ENCODE measurements around the gene ERVFRD-1. TPM values are rescaled to one million over a fixed set of nuclear protein-coding genes. Genes with fewer than 3 reads are reported as not detected.
A peak's percentile ranks its signal among the peaks of the same experiment; 100 is the strongest.

Gene ERVFRD-1
- polyA plus RNA-seq, 2 donors: 0.02 to 0.06 TPM

- H3K27me3 ChIP-seq (ENCODE audit: control insufficient read depth in 1 of 2, insufficient read depth in 2 of 2, low read length in 2 of 2): no peaks in the 10 kb centered on the region
- no peaks in the 10 kb centered on the region for H3K36me3 ChIP-seq (ENCODE audit: control insufficient read depth in 2 of 2, insufficient read depth in 2 of 2, low read length in 1 of 2)
- no peaks in the 10 kb centered on the region for H3K9me3 ChIP-seq (ENCODE audit: control insufficient read depth in 2 of 2, insufficient read depth in 1 of 2, low read depth in 1 of 2, low read length in 1 of 2)
- 50 to 60% methylated on average over 10 of the region's 10 CpGs for WGBS, 2 donors
- no peaks in the 10 kb centered on the region for H3K4me1 ChIP-seq (ENCODE audit: control insufficient read depth in 2 of 2, insufficient read depth in 2 of 2, low read length in 1 of 2)
- peak overlapping the region in 1 of 2 donors; percentile 20 for H3K27ac ChIP-seq (ENCODE audit: low read depth in 2 of 2, low read length in 1 of 2)
- no peak overlapping the region for H3K4me3 ChIP-seq (ENCODE audit: low read depth in 1 of 2, low read length in 2 of 2)
Measured at GRCh38 chr6:11143394-11144371, 32.2 kb upstream of the ERVFRD-1 start.

- WGBS, 2 donors: 96% methylated on average over 8 of the region's 8 CpGs
- H3K27me3 ChIP-seq (ENCODE audit: control insufficient read depth in 1 of 2, insufficient read depth in 2 of 2, low read length in 2 of 2): no peaks in the 10 kb centered on the region
- H3K4me3 ChIP-seq (ENCODE audit: low read depth in 1 of 2, low read length in 2 of 2): no peak overlapping the region
- no peaks in the 10 kb centered on the region for H3K4me1 ChIP-seq (ENCODE audit: control insufficient read depth in 2 of 2, insufficient read depth in 2 of 2, low read length in 1 of 2)
- no peaks in the 10 kb centered on the region for H3K36me3 ChIP-seq (ENCODE audit: control insufficient read depth in 2 of 2, insufficient read depth in 2 of 2, low read length in 1 of 2)
- no peak overlapping the region for H3K27ac ChIP-seq (ENCODE audit: low read depth in 2 of 2, low read length in 1 of 2)
- H3K9me3 ChIP-seq (ENCODE audit: control insufficient read depth in 2 of 2, insufficient read depth in 1 of 2, low read depth in 1 of 2, low read length in 1 of 2): no peaks in the 10 kb centered on the region
Measured at GRCh38 chr6:11142296-11143027, 30.9 kb upstream of the ERVFRD-1 start.

GRCh38 chr6:11141295-11141694, 29.8 kb upstream of the ERVFRD-1 start:
- no peak overlapping the region for H3K4me3 ChIP-seq (ENCODE audit: low read depth in 1 of 2, low read length in 2 of 2)
- WGBS, 2 donors: 89 to 92% methylated on average over 3 of the region's 3 CpGs
- H3K36me3 ChIP-seq (ENCODE audit: control insufficient read depth in 2 of 2, insufficient read depth in 2 of 2, low read length in 1 of 2): no peaks in the 10 kb centered on the region
- H3K27ac ChIP-seq (ENCODE audit: low read depth in 2 of 2, low read length in 1 of 2): no peak overlapping the region
- no peaks in the 10 kb centered on the region for H3K27me3 ChIP-seq (ENCODE audit: control insufficient read depth in 1 of 2, insufficient read depth in 2 of 2, low read length in 2 of 2)
- H3K4me1 ChIP-seq (ENCODE audit: control insufficient read depth in 2 of 2, insufficient read depth in 2 of 2, low read length in 1 of 2): no peaks in the 10 kb centered on the region
- no peaks in the 10 kb centered on the region for H3K9me3 ChIP-seq (ENCODE audit: control insufficient read depth in 2 of 2, insufficient read depth in 1 of 2, low read depth in 1 of 2, low read length in 1 of 2)

- H3K9me3 ChIP-seq (ENCODE audit: control insufficient read depth in 2 of 2, insufficient read depth in 1 of 2, low read depth in 1 of 2, low read length in 1 of 2): no peaks in the 10 kb centered on the region
- H3K27me3 ChIP-seq (ENCODE audit: control insufficient read depth in 1 of 2, insufficient read depth in 2 of 2, low read length in 2 of 2): no peaks in the 10 kb centered on the region
- WGBS, 2 donors: 58 to 79% methylated on average over 3 of the region's 3 CpGs
Measured at GRCh38 chr6:11140056-11140455, 28.5 kb upstream of the ERVFRD-1 start.

GRCh38 chr6:11139051-11139960, 27.8 kb upstream of the ERVFRD-1 start:
- Histone ChIP-seq H3K4me1 (ENCODE audit: control insufficient read depth in 2 of 2, insufficient read depth in 2 of 2, low read length in 1 of 2) (peaks cover 0 to 3% of the 10 kb centered on the region in 2 donors), H3K4me3 (ENCODE audit: low read depth in 1 of 2, low read length in 2 of 2) (no peak overlapping the region), H3K9me3 (ENCODE audit: control insufficient read depth in 2 of 2, insufficient read depth in 1 of 2, low read depth in 1 of 2, low read length in 1 of 2) (no peaks in the 10 kb centered on the region), H3K27ac (ENCODE audit: low read depth in 2 of 2, low read length in 1 of 2) (no peak overlapping the region), H3K27me3 (ENCODE audit: control insufficient read depth in 1 of 2, insufficient read depth in 2 of 2, low read length in 2 of 2) (no peaks in the 10 kb centered on the region), H3K36me3 (ENCODE audit: control insufficient read depth in 2 of 2, insufficient read depth in 2 of 2, low read length in 1 of 2) (peaks cover 0 to 6% of the 10 kb centered on the region in 2 donors)
- 65 to 80% methylated on average over 3 of the region's 3 CpGs for WGBS, 2 donors

More at GRCh38 chr6:11140056-11140455, 28.5 kb upstream of the ERVFRD-1 start:
- no peak overlapping the region for H3K27ac ChIP-seq (ENCODE audit: low read depth in 2 of 2, low read length in 1 of 2)
- no peak overlapping the region for H3K4me3 ChIP-seq (ENCODE audit: low read depth in 1 of 2, low read length in 2 of 2)
- H3K4me1 ChIP-seq (ENCODE audit: control insufficient read depth in 2 of 2, insufficient read depth in 2 of 2, low read length in 1 of 2): peaks cover 0 to 3% of the 10 kb centered on the region in 2 donors
- H3K36me3 ChIP-seq (ENCODE audit: control insufficient read depth in 2 of 2, insufficient read depth in 2 of 2, low read length in 1 of 2): peaks cover 0 to 4% of the 10 kb centered on the region in 2 donors

GRCh38 chr6:11136809-11137208, 25.3 kb upstream of the ERVFRD-1 start:
- peaks cover 0 to 3% of the 10 kb centered on the region in 2 donors for H3K4me1 ChIP-seq (ENCODE audit: control insufficient read depth in 2 of 2, insufficient read depth in 2 of 2, low read length in 1 of 2)
- H3K4me3 ChIP-seq (ENCODE audit: low read depth in 1 of 2, low read length in 2 of 2): no peak overlapping the region
- peaks cover 0 to 7% of the 10 kb centered on the region in 2 donors for H3K36me3 ChIP-seq (ENCODE audit: control insufficient read depth in 2 of 2, insufficient read depth in 2 of 2, low read length in 1 of 2)
- H3K27ac ChIP-seq (ENCODE audit: low read depth in 2 of 2, low read length in 1 of 2): no peak overlapping the region
- H3K9me3 ChIP-seq (ENCODE audit: control insufficient read depth in 2 of 2, insufficient read depth in 1 of 2, low read depth in 1 of 2, low read length in 1 of 2): no peaks in the 10 kb centered on the region
- H3K27me3 ChIP-seq (ENCODE audit: control insufficient read depth in 1 of 2, insufficient read depth in 2 of 2, low read length in 2 of 2): no peaks in the 10 kb centered on the region

GRCh38 chr6:11133281-11133680, 21.8 kb upstream of the ERVFRD-1 start:
- peaks cover 0 to 3% of the 10 kb centered on the region in 2 donors for H3K4me1 ChIP-seq (ENCODE audit: control insufficient read depth in 2 of 2, insufficient read depth in 2 of 2, low read length in 1 of 2)
- H3K36me3 ChIP-seq (ENCODE audit: control insufficient read depth in 2 of 2, insufficient read depth in 2 of 2, low read length in 1 of 2): peaks cover 0 to 8% of the 10 kb centered on the region in 2 donors
- no peak overlapping the region for H3K4me3 ChIP-seq (ENCODE audit: low read depth in 1 of 2, low read length in 2 of 2)
- H3K9me3 ChIP-seq (ENCODE audit: control insufficient read depth in 2 of 2, insufficient read depth in 1 of 2, low read depth in 1 of 2, low read length in 1 of 2): no peaks in the 10 kb centered on the region
- no peaks in the 10 kb centered on the region for H3K27me3 ChIP-seq (ENCODE audit: control insufficient read depth in 1 of 2, insufficient read depth in 2 of 2, low read length in 2 of 2)
- no peak overlapping the region for H3K27ac ChIP-seq (ENCODE audit: low read depth in 2 of 2, low read length in 1 of 2)
- 78 to 79% methylated on average over 5 of the region's 5 CpGs for WGBS, 2 donors

GRCh38 chr6:11132194-11132888, 20.8 kb upstream of the ERVFRD-1 start:
- Histone ChIP-seq H3K27ac (ENCODE audit: low read depth in 2 of 2, low read length in 1 of 2) (no peak overlapping the region), H3K4me1 (ENCODE audit: control insufficient read depth in 2 of 2, insufficient read depth in 2 of 2, low read length in 1 of 2) (peaks cover 0 to 3% of the 10 kb centered on the region in 2 donors), H3K36me3 (ENCODE audit: control insufficient read depth in 2 of 2, insufficient read depth in 2 of 2, low read length in 1 of 2) (peaks cover 0 to 11% of the 10 kb centered on the region in 2 donors), H3K27me3 (ENCODE audit: control insufficient read depth in 1 of 2, insufficient read depth in 2 of 2, low read length in 2 of 2) (no peaks in the 10 kb centered on the region), H3K4me3 (ENCODE audit: low read depth in 1 of 2, low read length in 2 of 2) (no peak overlapping the region), H3K9me3 (ENCODE audit: control insufficient read depth in 2 of 2, insufficient read depth in 1 of 2, low read depth in 1 of 2, low read length in 1 of 2) (no peaks in the 10 kb centered on the region)
- WGBS, 2 donors: 90 to 95% methylated on average over 6 of the region's 6 CpGs

Data from esophagus (tissue), 2 donors.